ENCODE data around the gene PCDHB1. TPM values are rescaled to one million over a fixed set of nuclear protein-coding genes. Genes with fewer than 3 reads are reported as not detected.
A peak's percentile ranks its signal among the peaks of the same experiment; 100 is the strongest.

PCDHB1 gene
- total RNA-seq, 1 experiment from 2014 or later = not detected

- no peak overlapping the region for H3K27ac ChIP-seq (ENCODE audit: low read depth, low read length)
- H3K9ac ChIP-seq (ENCODE audit: low read length) = no peak overlapping the region
- ChIA-PET RAD21 (ENCODE audit: low non-redundant PET in 1 of 2, low total read pairs in 2 of 2, uncharacterized antibody in 2 of 2, unreplicated experiment in 2 of 2) (interaction anchor here (0.7 to 2.4 kb wide), 7 partner anchors 23 to 170 kb away, joined by 3 to 24 read pairs (median 7); partner anchors contain the start of genes PCDHAC1 (in 2 of the 2) and PCDHA11 (in 1 of the 2)), POLR2A (interaction anchor here (1.2 to 1.8 kb wide), 4 partner anchors 21 to 157 kb away, joined by 4 to 10 read pairs (median 7); partner anchors contain the start of gene PCDHA13), CTCF (interaction anchor here (0.7 to 2.3 kb wide), 20 partner anchors 11 to 254 kb away, joined by 3 to 50 read pairs (median 4); partner anchors contain the start of genes PCDHA1, PCDHA11, PCDHA13 and PCDHAC1)
- no peaks in the 10 kb centered on the region for H3K27me3 ChIP-seq (ENCODE audit: insufficient read depth, low read length)
- no peaks in the 10 kb centered on the region for H3K79me2 ChIP-seq (ENCODE audit: insufficient read depth, low read length)
- intact Hi-C loops (cut with micrococcal nuclease) = no loop called here
- no peak for TF ChIP-seq SRF (IDR thresholded peaks at IDR 0.05; ENCODE audit: low read depth)
- no peak for TF ChIP-seq RAD21 (IDR thresholded peaks at IDR 0.05; ENCODE audit: low read depth)
- TF ChIP-seq CEBPB (IDR thresholded peaks at IDR 0.05; ENCODE audit: low read depth) = no peak
- no peak for TF ChIP-seq POLR2AphosphoS5 (IDR thresholded peaks at IDR 0.05; ENCODE audit: low read depth, low read length)
- no peak for TF ChIP-seq CTCF (IDR thresholded peaks at IDR 0.05 in 2 of 3, conservative IDR thresholded peaks at IDR 0.05 in 1 of 3; ENCODE audit: borderline replicate concordance in 1 of 3, insufficient read depth in 1 of 3, low read depth in 2 of 3, low read length in 2 of 3)
- no peak for TF ChIP-seq POLR2A (IDR thresholded peaks at IDR 0.05; ENCODE audit: borderline replicate concordance, extremely low read depth, insufficient read depth, insufficient read length)
- TF ChIP-seq, protein P1, sequence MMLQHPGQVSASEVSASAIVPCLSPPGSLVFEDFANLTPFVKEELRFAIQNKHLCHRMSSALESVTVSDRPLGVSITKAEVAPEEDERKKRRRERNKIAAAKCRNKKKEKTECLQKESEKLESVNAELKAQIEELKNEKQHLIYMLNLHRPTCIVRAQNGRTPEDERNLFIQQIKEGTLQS (IDR thresholded peaks at IDR 0.05) = no peak
- DNase-seq (ENCODE audit: low read depth, low spot score) = no peak
- H4K20me1 ChIP-seq (ENCODE audit: insufficient read depth) = no peaks in the 10 kb centered on the region
- H3K36me3 ChIP-seq (ENCODE audit: control insufficient read depth in 1 of 2, insufficient read depth in 2 of 2, low read length in 2 of 2) = no peaks in the 10 kb centered on the region
- no peak for ATAC-seq
- no peaks in the 10 kb centered on the region for H3K9me3 ChIP-seq (ENCODE audit: control insufficient read depth in 1 of 2, insufficient read depth in 1 of 2, low read depth in 1 of 2, low read length in 2 of 2)
- peak overlapping the region; percentile 70 for H3K4me2 ChIP-seq (ENCODE audit: low read length)
- BruUV-seq (replicated peaks) = no TSS peak
- H3K9me2 ChIP-seq (ENCODE audit: insufficient read depth) = no peaks in the 10 kb centered on the region
- H2AFZ ChIP-seq (ENCODE audit: low read depth, low read length, poor library complexity, severe bottlenecking) = no peak overlapping the region
- peaks cover 2 to 10% of the 10 kb centered on the region in 2 experiments; a peak in 2 of 4 replicates for H3K4me1 ChIP-seq (ENCODE audit: control insufficient read depth in 1 of 2, insufficient read depth in 2 of 2, low read length in 2 of 2)
- H3K4me3 ChIP-seq (replicated peaks in 1 of 2; ENCODE audit: low read depth in 1 of 2, low read length in 2 of 2) = peak overlapping the region; percentile 55 to 56; a peak in 2 of 4 replicates
Observed at GRCh38 chr5:141039517-141039916, 11.7 kb upstream of the PCDHB1 start.
